ENCODE data around the gene PPP1R3C. TPM values are rescaled to one million over a fixed set of nuclear protein-coding genes. Genes with fewer than 3 reads are reported as not detected.

PPP1R3C gene
- total RNA-seq, 1 experiment from 2014 or later: not detected

GRCh38 chr10:91598211-91598977, 34.5 kb downstream of the PPP1R3C start:
- no peaks in the 10 kb centered on the region for H3K27me3 ChIP-seq (ENCODE audit: low read length)
- no peak overlapping the region for H3K27ac ChIP-seq (ENCODE audit: low read length)
- no peaks in the 10 kb centered on the region for H3K9me3 ChIP-seq (ENCODE audit: low read length)
- no peaks in the 10 kb centered on the region for H3K79me2 ChIP-seq (ENCODE audit: low read length)
- no peak overlapping the region for H3K9ac ChIP-seq (ENCODE audit: low read length)
- H3K4me2 ChIP-seq (ENCODE audit: low read depth, low read length, poor library complexity, severe bottlenecking): no peak overlapping the region
- DNase-seq: no peak
- no peaks in the 10 kb centered on the region for H3K9me2 ChIP-seq (replicated peaks; ENCODE audit: insufficient read depth, low read length)
- no peaks in the 10 kb centered on the region for H3K4me1 ChIP-seq (ENCODE audit: low read length)
- H2AFZ ChIP-seq (ENCODE audit: low read length): no peak overlapping the region
- no peaks in the 10 kb centered on the region for H4K20me1 ChIP-seq (ENCODE audit: insufficient read depth, low read depth, low read length)
- no peak overlapping the region for H3K4me3 ChIP-seq (ENCODE audit: low read length)
- no peaks in the 10 kb centered on the region for H3K36me3 ChIP-seq (ENCODE audit: insufficient read depth, low read length)

GRCh38 chr10:91597197-91597881, 35.5 kb downstream of the PPP1R3C start:
- no peaks in the 10 kb centered on the region for H3K79me2 ChIP-seq (ENCODE audit: low read length)
- no peaks in the 10 kb centered on the region for H3K36me3 ChIP-seq (ENCODE audit: insufficient read depth, low read length)
- no peak for DNase-seq
- no peaks in the 10 kb centered on the region for H3K9me2 ChIP-seq (replicated peaks; ENCODE audit: insufficient read depth, low read length)
- no peaks in the 10 kb centered on the region for H3K27me3 ChIP-seq (ENCODE audit: low read length)
- no peak overlapping the region for H3K4me2 ChIP-seq (ENCODE audit: low read depth, low read length, poor library complexity, severe bottlenecking)
- H4K20me1 ChIP-seq (ENCODE audit: insufficient read depth, low read depth, low read length): no peaks in the 10 kb centered on the region
- no peak overlapping the region for H3K9ac ChIP-seq (ENCODE audit: low read length)
- no peak overlapping the region for H3K4me3 ChIP-seq (ENCODE audit: low read length)
- no peaks in the 10 kb centered on the region for H3K9me3 ChIP-seq (ENCODE audit: low read length)
- H2AFZ ChIP-seq (ENCODE audit: low read length): no peak overlapping the region
- no peaks in the 10 kb centered on the region for H3K4me1 ChIP-seq (ENCODE audit: low read length)
- no peak overlapping the region for H3K27ac ChIP-seq (ENCODE audit: low read length)

- no peak overlapping the region for H3K4me2 ChIP-seq (ENCODE audit: low read depth, low read length, poor library complexity, severe bottlenecking)
- no peaks in the 10 kb centered on the region for H3K79me2 ChIP-seq (ENCODE audit: low read length)
- no peak for DNase-seq
- no peak overlapping the region for H3K27ac ChIP-seq (ENCODE audit: low read length)
- no peak overlapping the region for H3K9ac ChIP-seq (ENCODE audit: low read length)
- no peaks in the 10 kb centered on the region for H3K9me3 ChIP-seq (ENCODE audit: low read length)
- H3K9me2 ChIP-seq (replicated peaks; ENCODE audit: insufficient read depth, low read length): no peaks in the 10 kb centered on the region
- no peaks in the 10 kb centered on the region for H4K20me1 ChIP-seq (ENCODE audit: insufficient read depth, low read depth, low read length)
- H3K4me1 ChIP-seq (ENCODE audit: low read length): no peaks in the 10 kb centered on the region
- no peaks in the 10 kb centered on the region for H3K27me3 ChIP-seq (ENCODE audit: low read length)
- H2AFZ ChIP-seq (ENCODE audit: low read length): no peak overlapping the region
- H3K36me3 ChIP-seq (ENCODE audit: insufficient read depth, low read length): no peaks in the 10 kb centered on the region
- no peak overlapping the region for H3K4me3 ChIP-seq (ENCODE audit: low read length)
Observed at GRCh38 chr10:91596825-91597196, 36.1 kb downstream of the PPP1R3C start.

GRCh38 chr10:91593834-91594233, 39.0 kb downstream of the PPP1R3C start:
- Histone ChIP-seq H3K36me3 (ENCODE audit: insufficient read depth, low read length) (no peaks in the 10 kb centered on the region), H3K27ac (ENCODE audit: low read length) (no peak overlapping the region), H3K27me3 (ENCODE audit: low read length) (no peaks in the 10 kb centered on the region), H3K4me1 (ENCODE audit: low read length) (no peaks in the 10 kb centered on the region), H3K9me2 (replicated peaks; ENCODE audit: insufficient read depth, low read length) (no peaks in the 10 kb centered on the region), H3K9me3 (ENCODE audit: low read length) (no peaks in the 10 kb centered on the region), H4K20me1 (ENCODE audit: insufficient read depth, low read depth, low read length) (no peaks in the 10 kb centered on the region), H3K4me3 (ENCODE audit: low read length) (no peak overlapping the region), H3K4me2 (ENCODE audit: low read depth, low read length, poor library complexity, severe bottlenecking) (no peak overlapping the region), H3K9ac (ENCODE audit: low read length) (no peak overlapping the region), H3K79me2 (ENCODE audit: low read length) (no peaks in the 10 kb centered on the region), H2AFZ (ENCODE audit: low read length) (no peak overlapping the region)
- no peak for DNase-seq

- H3K9me2 ChIP-seq (replicated peaks; ENCODE audit: insufficient read depth, low read length): no peaks in the 10 kb centered on the region
- H4K20me1 ChIP-seq (ENCODE audit: insufficient read depth, low read depth, low read length): no peaks in the 10 kb centered on the region
- DNase-seq: no peak
- no peak overlapping the region for H3K9ac ChIP-seq (ENCODE audit: low read length)
- H3K36me3 ChIP-seq (ENCODE audit: insufficient read depth, low read length): no peaks in the 10 kb centered on the region
- H3K27me3 ChIP-seq (ENCODE audit: low read length): no peaks in the 10 kb centered on the region
- H3K9me3 ChIP-seq (ENCODE audit: low read length): no peaks in the 10 kb centered on the region
- H3K4me3 ChIP-seq (ENCODE audit: low read length): no peak overlapping the region
- H3K4me2 ChIP-seq (ENCODE audit: low read depth, low read length, poor library complexity, severe bottlenecking): no peak overlapping the region
- no peak overlapping the region for H3K27ac ChIP-seq (ENCODE audit: low read length)
- no peaks in the 10 kb centered on the region for H3K79me2 ChIP-seq (ENCODE audit: low read length)
- no peak overlapping the region for H2AFZ ChIP-seq (ENCODE audit: low read length)
- H3K4me1 ChIP-seq (ENCODE audit: low read length): no peaks in the 10 kb centered on the region
Observed at GRCh38 chr10:91593366-91593765, 39.5 kb downstream of the PPP1R3C start.

GRCh38 chr10:91592266-91592975, 40.5 kb downstream of the PPP1R3C start:
- no peak overlapping the region for H3K4me2 ChIP-seq (ENCODE audit: low read depth, low read length, poor library complexity, severe bottlenecking)
- no peak overlapping the region for H2AFZ ChIP-seq (ENCODE audit: low read length)

GRCh38 chr10:91591797-91592174, 41.1 kb downstream of the PPP1R3C start:
- Histone ChIP-seq H3K4me3 (ENCODE audit: low read length) (no peak overlapping the region), H2AFZ (ENCODE audit: low read length) (no peak overlapping the region), H3K9me2 (replicated peaks; ENCODE audit: insufficient read depth, low read length) (no peaks in the 10 kb centered on the region), H3K36me3 (ENCODE audit: insufficient read depth, low read length) (no peaks in the 10 kb centered on the region), H3K9ac (ENCODE audit: low read length) (no peak overlapping the region), H4K20me1 (ENCODE audit: insufficient read depth, low read depth, low read length) (no peaks in the 10 kb centered on the region), H3K4me1 (ENCODE audit: low read length) (no peaks in the 10 kb centered on the region), H3K27me3 (ENCODE audit: low read length) (no peaks in the 10 kb centered on the region), H3K27ac (ENCODE audit: low read length) (no peak overlapping the region), H3K4me2 (ENCODE audit: low read depth, low read length, poor library complexity, severe bottlenecking) (no peak overlapping the region), H3K9me3 (ENCODE audit: low read length) (no peaks in the 10 kb centered on the region), H3K79me2 (ENCODE audit: low read length) (no peaks in the 10 kb centered on the region)
- no peak for DNase-seq

More at GRCh38 chr10:91592266-91592975, 40.5 kb downstream of the PPP1R3C start:
- no peak overlapping the region for H3K9ac ChIP-seq (ENCODE audit: low read length)
- H3K9me2 ChIP-seq (replicated peaks; ENCODE audit: insufficient read depth, low read length): no peaks in the 10 kb centered on the region
- H4K20me1 ChIP-seq (ENCODE audit: insufficient read depth, low read depth, low read length): no peaks in the 10 kb centered on the region
- H3K27ac ChIP-seq (ENCODE audit: low read length): no peak overlapping the region
- H3K9me3 ChIP-seq (ENCODE audit: low read length): no peaks in the 10 kb centered on the region
- H3K27me3 ChIP-seq (ENCODE audit: low read length): no peaks in the 10 kb centered on the region
- no peaks in the 10 kb centered on the region for H3K36me3 ChIP-seq (ENCODE audit: insufficient read depth, low read length)
- no peaks in the 10 kb centered on the region for H3K4me1 ChIP-seq (ENCODE audit: low read length)
- no peak overlapping the region for H3K4me3 ChIP-seq (ENCODE audit: low read length)
- no peak for DNase-seq
- no peaks in the 10 kb centered on the region for H3K79me2 ChIP-seq (ENCODE audit: low read length)

Measured in Karpas-422 (cell line).